Stimulated activated CD8-positive, alpha-beta memory T cell treated with anti-CD3 and anti-CD28 coated beads, Interleukin-15, amount 100 ng/mL, for 4 hours (primary cell): ENCODE data around the gene KCNQ1OT1.

ENCODE experiments used
- DNase-seq, 2 donors: peaks; one replicate each; pipeline ENCODE4 v3.0.0-alpha.2; 2020; ENCODE audit warnings: low read depth in 2 of 2

Gene KCNQ1OT1

GRCh38 chr11:2721210-2721916 lies 21.6 kb upstream of the KCNQ1OT1 start:
- DNase-seq: no peak

- DNase-seq: no peak
Observed at GRCh38 chr11:2719831-2720590, 20.2 kb upstream of the KCNQ1OT1 start.

GRCh38 chr11:2718817-2719438 lies 19.1 kb upstream of the KCNQ1OT1 start:
- DNase-seq: no peak

- no peak for DNase-seq
Observed at GRCh38 chr11:2717561-2718325, 17.9 kb upstream of the KCNQ1OT1 start.

GRCh38 chr11:2716376-2717095 lies 16.7 kb upstream of the KCNQ1OT1 start:
- no peak for DNase-seq

GRCh38 chr11:2715716-2716350 lies 16.0 kb upstream of the KCNQ1OT1 start:
- no peak for DNase-seq

GRCh38 chr11:2714871-2715270 lies 15.1 kb upstream of the KCNQ1OT1 start:
- no peak for DNase-seq

- no peak for DNase-seq
Observed at GRCh38 chr11:2714463-2714800, 14.6 kb upstream of the KCNQ1OT1 start.

GRCh38 chr11:2713661-2714462 lies 14.1 kb upstream of the KCNQ1OT1 start:
- no peak for DNase-seq

GRCh38 chr11:2713094-2713493 lies 13.3 kb upstream of the KCNQ1OT1 start:
- no peak for DNase-seq

GRCh38 chr11:2711161-2711560 lies 11.4 kb upstream of the KCNQ1OT1 start:
- no peak for DNase-seq

- DNase-seq: no peak
Observed at GRCh38 chr11:2709429-2709828, 9.6 kb upstream of the KCNQ1OT1 start.

- no peak for DNase-seq
Observed at GRCh38 chr11:2708757-2709281, 9.0 kb upstream of the KCNQ1OT1 start.

- DNase-seq: no peak
Observed at GRCh38 chr11:2708151-2708581, 8.4 kb upstream of the KCNQ1OT1 start.

- DNase-seq: no peak
Observed at GRCh38 chr11:2707736-2708135, 7.9 kb upstream of the KCNQ1OT1 start.

GRCh38 chr11:2706321-2706720 lies 6.5 kb upstream of the KCNQ1OT1 start:
- no peak for DNase-seq

GRCh38 chr11:2704896-2705606 lies 5.3 kb upstream of the KCNQ1OT1 start:
- no peak for DNase-seq

GRCh38 chr11:2704356-2704755 lies 4.6 kb upstream of the KCNQ1OT1 start:
- no peak for DNase-seq
